SK-N-SH (cell line): ENCODE measurements around the gene IFNLR1. TPM values are rescaled to one million over a fixed set of nuclear protein-coding genes. Genes with fewer than 3 reads are reported as not detected.

ENCODE experiments used
- CTCF ChIA-PET: fragments of 300-600, 350-600 bp; formaldehyde crosslinking; extraction: SDS; loops from one replicate; lab custom pipeline; 2021; lab: Yijun Ruan, JAX
- POLR2A ChIA-PET: fragments of 350-600 bp; sonication (Branson Sonifier 250); formaldehyde crosslinking; extraction: SDS; loops from one replicate; lab custom pipeline; 2020; ENCODE audit warnings: antibody characterized with exemption, inconsistent platforms; lab: Yijun Ruan, JAX
- DNase-seq: peaks from one replicate; pipeline ENCODE4 v3.0.0; 2012
- H2AFZ ChIP-seq: fragments of 200-600 bp; sonication (generic); 2 replicates; pipeline ENCODE4 v1.8.1; 2016; ENCODE audit warnings: antibody characterized with exemption, mild to moderate bottlenecking, low read depth
- H3F3A ChIP-seq: fragments of 200-600 bp; sonication (generic); replicated peaks from 2 replicates; pipeline ENCODE3; 2016; ENCODE audit warnings: antibody characterized with exemption, mild to moderate bottlenecking; ENCODE audit not compliant: insufficient read depth
- H3K27ac ChIP-seq, 2 experiments: fragments of 200-500 bp in 1 of 2; fragments of 200-600 bp in 1 of 2; sonication (Bioruptor generic) in 1 of 2; sonication (generic), shearing (Covaris generic) in 1 of 2; 2 replicates each; pipeline versions ENCODE4 v1.5.1 to v1.6.1; 2014 to 2016; ENCODE audit warnings: low read depth in 2 of 2, inconsistent platforms in 1 of 2, low read length in 1 of 2, mild to moderate bottlenecking in 1 of 2, mixed read lengths in 1 of 2
- H3K27me3 ChIP-seq: fragments of 200-600 bp; sonication (generic), shearing (Covaris generic); 2 replicates; pipeline ENCODE4 v1.6.1; 2016; ENCODE audit warnings: mixed run types; ENCODE audit not compliant: insufficient read depth
- H3K36me3 ChIP-seq, 2 experiments: fragments of 200-500 bp in 1 of 2; fragments of 200-600 bp in 1 of 2; sonication (Bioruptor generic) in 1 of 2; sonication (generic) in 1 of 2; replicated peaks in 1 of 2; 2 replicates each; pipeline versions ENCODE3 to v1.5.1; 2014 to 2016; ENCODE audit warnings: low read length in 1 of 2, mild to moderate bottlenecking in 1 of 2; ENCODE audit not compliant: insufficient read depth in 2 of 2, control insufficient read depth in 1 of 2
- H3K4me1 ChIP-seq, 2 experiments: fragments of 200-500 bp in 1 of 2; fragments of 200-600 bp in 1 of 2; sonication (Bioruptor generic) in 1 of 2; sonication (generic), shearing (Covaris generic) in 1 of 2; 2 replicates each; pipeline versions ENCODE4 v1.5.1 to v1.6.1; 2014 to 2016; ENCODE audit warnings: low read depth in 1 of 2, low read length in 1 of 2, mixed run types in 1 of 2; ENCODE audit not compliant: insufficient read depth in 2 of 2, control insufficient read depth in 1 of 2
- H3K4me2 ChIP-seq: fragments of 200-600 bp; sonication (generic), shearing (Covaris generic); 2 replicates; pipeline ENCODE4 v1.6.1; 2017; ENCODE audit warnings: mixed run types
- H3K4me3 ChIP-seq, 2 experiments: fragments of 200-500 bp in 1 of 2; fragments of 200-600 bp in 1 of 2; sonication (Bioruptor generic) in 1 of 2; sonication (generic), shearing (Covaris generic) in 1 of 2; 2 replicates each; pipeline versions ENCODE4 v1.5.1 to v1.8.1; 2014 to 2016; ENCODE audit warnings: low read depth in 2 of 2, inconsistent platforms in 1 of 2, low read length in 1 of 2, mild to moderate bottlenecking in 1 of 2, mixed read lengths in 1 of 2, moderate library complexity in 1 of 2
- H3K79me2 ChIP-seq: fragments of 200-600 bp; sonication (generic); 2 replicates; pipeline ENCODE4 v1.8.1; 2017; ENCODE audit warnings: mild to moderate bottlenecking; ENCODE audit not compliant: insufficient read depth
- H3K9ac ChIP-seq: fragments of 200-600 bp; sonication (generic); 2 replicates; pipeline ENCODE4 v1.6.1; 2017; ENCODE audit warnings: mixed run types
- H3K9me2 ChIP-seq: fragments of 200-600 bp; sonication (generic); 2 replicates; pipeline ENCODE4 v1.6.1; 2017; ENCODE audit warnings: mixed run types
- H3K9me3 ChIP-seq: fragments of 200-600 bp; sonication (generic); 2 replicates; pipeline ENCODE4 v1.6.1; 2017; ENCODE audit warnings: mixed run types, mild to moderate bottlenecking, moderate library complexity
- H4K20me1 ChIP-seq: fragments of 200-600 bp; sonication (generic); 2 replicates; pipeline ENCODE4 v1.6.1; 2017; ENCODE audit warnings: mild to moderate bottlenecking, mixed run types; ENCODE audit not compliant: insufficient read depth
- CHD2 ChIP-seq: fragments of 150-350 bp; IDR thresholded peaks from 2 replicates; pipeline ENCODE4 v1.6.1; 2018; ENCODE audit warnings: low read length; ENCODE audit not compliant: partially characterized antibody
- ELF1 ChIP-seq: IDR thresholded peaks from 2 replicates; pipeline ENCODE4 v1.4.0; 2012
- EP300 ChIP-seq, 2 experiments: IDR thresholded peaks; 2 replicates each; pipeline versions ENCODE4 v1.4.0 to v1.6.1; 2012; ENCODE audit warnings: borderline replicate concordance in 1 of 2, low read depth in 1 of 2, low read length in 1 of 2
- EZH2phosphoT487 ChIP-seq: fragments of 200-600 bp; sonication (generic); IDR thresholded peaks from 2 replicates; pipeline ENCODE4 v1.6.1; 2017; ENCODE audit warnings: low read depth, mixed run types, mild to moderate bottlenecking, antibody characterized with exemption, moderate library complexity, borderline replicate concordance
- FOXJ3 ChIP-seq: sonication (generic); formaldehyde crosslinking; IDR thresholded peaks from 2 replicates; pipeline ENCODE4 v1.5.1; 2020; ENCODE audit warnings: mild to moderate bottlenecking, missing genetic modification reagents
- GABPA ChIP-seq: IDR thresholded peaks from 2 replicates; pipeline ENCODE4 v1.4.0; 2012; ENCODE audit warnings: low read depth, mild to moderate bottlenecking
- GATA2 ChIP-seq: sonication (generic); formaldehyde crosslinking; IDR thresholded peaks from 2 replicates; pipeline ENCODE4 v1.5.0; 2020; ENCODE audit warnings: mild to moderate bottlenecking, missing genetic modification reagents
- JUND ChIP-seq: IDR thresholded peaks from 2 replicates; pipeline ENCODE4 v1.4.0; 2012
- NRF1 ChIP-seq: IDR thresholded peaks from 2 replicates; pipeline ENCODE4 v1.6.1; 2012; ENCODE audit warnings: low read depth, mild to moderate bottlenecking, low read length
- RFX5 ChIP-seq: IDR thresholded peaks from 2 replicates; pipeline ENCODE4 v1.6.1; 2012; ENCODE audit warnings: mild to moderate bottlenecking, improper control_type of control experiment, low read length
- RXRA ChIP-seq: IDR thresholded peaks from 2 replicates; pipeline ENCODE4 v1.4.0; 2012; ENCODE audit warnings: low read depth, mild to moderate bottlenecking, borderline replicate concordance
- TCF12 ChIP-seq: IDR thresholded peaks from 2 replicates; pipeline ENCODE4 v1.4.0; 2012
- YY1 ChIP-seq: IDR thresholded peaks from 2 replicates; pipeline ENCODE4 v1.4.0; 2012; ENCODE audit warnings: low read depth, mild to moderate bottlenecking
- WGBS: methylation state at CpG from one replicate; pipeline ENCODE4 v1.1.6; 2017; ENCODE audit warnings: low lambda C conversion rate; 5-methylcytosine and 5-hydroxymethylcytosine counted together
- polyA plus RNA-seq, 3 experiments: library from polyadenylated mRNA; depleted of rRNA; stranded (reverse); fragments of >200 nt; gene quantifications; 2 replicates each; pipeline ENCODE4 v1.2.3, GENCODE V29; 2012
- TF ChIP-seq, protein P1 (sequence below): fragments of 200-600 bp; sonication (generic); IDR thresholded peaks from 2 replicates; pipeline ENCODE4 v1.6.1; 2017; ENCODE audit warnings: antibody characterized with exemption, mild to moderate bottlenecking, moderate library complexity

The IFNLR1 gene
- polyA plus RNA-seq, 1 of the 3 experiments (the other 2 are of a cell fraction), result 0.30 TPM

DNA sequence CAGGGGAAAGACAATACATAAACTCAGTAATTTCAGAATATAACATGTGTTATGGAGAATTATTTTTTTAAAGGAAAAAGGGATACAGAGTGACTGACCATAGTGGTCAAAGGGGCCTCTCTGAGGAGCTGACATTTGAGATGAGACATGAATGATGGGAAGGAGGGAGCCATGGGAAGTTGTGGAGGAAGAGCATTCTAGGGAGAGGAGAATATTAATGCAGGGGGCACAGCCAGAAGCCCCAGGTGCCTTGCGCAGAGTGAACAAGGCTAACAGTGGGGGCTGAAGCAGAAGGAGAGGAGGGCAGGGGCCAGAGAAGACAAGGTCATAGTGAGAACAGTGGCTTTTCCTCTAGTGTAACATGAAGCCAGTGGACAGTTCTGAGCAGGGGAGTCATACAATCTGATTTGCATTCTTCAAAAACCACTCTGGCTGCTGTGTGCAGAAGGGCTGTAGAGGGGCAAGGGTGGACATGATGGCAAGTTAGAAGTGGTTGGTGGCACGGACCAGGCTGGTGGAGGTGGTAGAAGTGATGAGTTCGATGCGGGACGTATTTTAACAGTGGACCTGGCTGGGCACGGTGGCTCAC lies 28.2 kb upstream of the IFNLR1 start:
- WGBS, result 94% methylated on average over 6 of the region's 6 CpGs
- Histone ChIP-seq H3K27ac (no peak overlapping the region), H4K20me1 (no peaks in the 10 kb centered on the region), H3K9me3 (no peaks in the 10 kb centered on the region), H3K9me2 (no peaks in the 10 kb centered on the region), H3K36me3 (no peaks in the 10 kb centered on the region), H2AFZ (no peak overlapping the region), H3K4me3 (no peak overlapping the region), H3K79me2 (no peaks in the 10 kb centered on the region), H3K4me1 (peaks cover 0 to 8% of the 10 kb centered on the region in 2 experiments; a peak in 1 of 4 replicates), H3F3A (peaks cover 14% of the 10 kb centered on the region), H3K27me3 (peaks cover 6% of the 10 kb centered on the region; the same call in 1 of the 2 replicates), H3K9ac (no peak overlapping the region), H3K4me2 (no peak overlapping the region)
- TF ChIP-seq EP300 (IDR thresholded peaks at IDR 0.05; ENCODE audit: borderline replicate concordance in 1 of 2, low read depth in 1 of 2, low read length in 1 of 2) (no peak), ELF1 (no peak), GATA2 (CRISPR knock-in tag) (no peak)
- no peak for DNase-seq
- CTCF ChIA-PET, result interaction anchor here (1.9 to 3.0 kb wide), 5 partner anchors 13 to 176 kb away, joined by 6 to 16 read pairs (median 7); no protein-coding TSS in a partner anchor
- POLR2A ChIA-PET, result no interaction called here

DNA sequence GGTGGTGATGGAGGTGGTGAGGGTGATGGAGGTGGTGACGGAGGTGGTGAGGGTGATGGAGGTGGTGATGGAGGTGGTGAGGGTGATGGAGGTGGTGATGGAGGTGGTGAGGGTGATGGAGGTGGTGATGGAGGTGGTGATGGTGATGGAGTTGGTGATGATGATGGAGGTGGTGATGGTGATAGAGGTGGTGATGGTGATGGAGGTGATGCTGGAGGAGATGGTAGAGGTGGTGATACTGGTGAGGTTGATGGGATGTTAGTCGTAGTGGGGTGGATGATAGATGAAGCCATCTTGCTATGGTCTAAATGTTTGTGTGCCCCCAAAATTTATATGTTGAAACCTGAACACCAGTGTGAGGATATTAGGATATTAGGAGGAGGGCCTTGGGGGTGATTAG lies 25.3 kb upstream of the IFNLR1 start:
- ChIA-PET CTCF (interaction anchor here (3.0 kb wide), 1 partner anchor 10 kb away, joined by 12 read pairs; no protein-coding TSS in a partner anchor), POLR2A (no interaction called here)
- H3K36me3 ChIP-seq, result no peaks in the 10 kb centered on the region
- no peaks in the 10 kb centered on the region for H3K9me2 ChIP-seq
- peaks cover 0 to 8% of the 10 kb centered on the region in 2 experiments; a peak in 1 of 4 replicates for H3K4me1 ChIP-seq
- no peak overlapping the region for H3K27ac ChIP-seq
- no peaks in the 10 kb centered on the region for H3K79me2 ChIP-seq
- TF ChIP-seq RFX5 (no peak), CHD2 (no peak), EZH2phosphoT487 (no peak), GABPA (no peak), FOXJ3 (CRISPR knock-in tag) (no peak)
- no peak for DNase-seq
- no peak overlapping the region for H3K4me2 ChIP-seq
- H3K4me3 ChIP-seq, result no peak overlapping the region
- peaks cover 6% of the 10 kb centered on the region; the same call in 1 of the 2 replicates for H3K27me3 ChIP-seq
- 55% methylated on average over 2 of the region's 2 CpGs for WGBS
- no peaks in the 10 kb centered on the region for H3K9me3 ChIP-seq
- no peak overlapping the region for H3K9ac ChIP-seq
- H3F3A ChIP-seq, result peaks cover 14% of the 10 kb centered on the region
- H4K20me1 ChIP-seq, result no peaks in the 10 kb centered on the region
- no peak overlapping the region for H2AFZ ChIP-seq

DNA sequence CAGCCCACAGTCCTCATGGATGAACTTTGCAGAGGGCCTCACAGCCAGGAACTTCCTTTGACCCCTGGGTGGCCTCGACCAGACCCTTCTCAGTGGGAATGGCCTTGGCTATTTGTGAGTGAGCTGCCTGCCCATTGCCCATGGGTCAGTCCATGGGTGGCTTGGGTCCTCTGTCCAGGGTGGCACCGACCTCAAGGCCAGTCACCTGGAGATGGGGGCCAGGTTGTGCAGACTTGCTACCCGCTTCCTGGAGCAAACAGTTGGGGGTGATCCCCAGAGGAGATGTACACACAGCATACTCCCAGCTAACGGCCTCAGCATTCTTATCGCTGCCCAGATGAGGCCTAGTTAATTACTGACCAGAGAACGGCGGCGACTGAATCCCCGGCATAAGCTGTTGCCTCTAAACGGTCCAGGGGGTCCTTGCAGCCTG lies 23.1 kb upstream of the IFNLR1 start:
- Histone ChIP-seq H3K4me3 (no peak overlapping the region), H3K79me2 (no peaks in the 10 kb centered on the region), H3K9me3 (no peaks in the 10 kb centered on the region), H3K4me2 (no peak overlapping the region), H2AFZ (no peak overlapping the region), H3K27me3 (peaks cover 6% of the 10 kb centered on the region; the same call in 1 of the 2 replicates), H3K4me1 (no peaks in the 10 kb centered on the region; a peak in 1 of 4 replicates), H3K9me2 (no peaks in the 10 kb centered on the region), H3K27ac (no peak overlapping the region), H3K9ac (no peak overlapping the region), H3F3A (peaks cover 14% of the 10 kb centered on the region), H3K36me3 (no peaks in the 10 kb centered on the region), H4K20me1 (no peaks in the 10 kb centered on the region)
- no peak for DNase-seq
- TF ChIP-seq NRF1, result no peak
- TF ChIP-seq JUND, result no peak
- TF ChIP-seq RXRA, result no peak
- no peak for TF ChIP-seq TCF12
- no peak for TF ChIP-seq YY1
- TF ChIP-seq, protein P1, sequence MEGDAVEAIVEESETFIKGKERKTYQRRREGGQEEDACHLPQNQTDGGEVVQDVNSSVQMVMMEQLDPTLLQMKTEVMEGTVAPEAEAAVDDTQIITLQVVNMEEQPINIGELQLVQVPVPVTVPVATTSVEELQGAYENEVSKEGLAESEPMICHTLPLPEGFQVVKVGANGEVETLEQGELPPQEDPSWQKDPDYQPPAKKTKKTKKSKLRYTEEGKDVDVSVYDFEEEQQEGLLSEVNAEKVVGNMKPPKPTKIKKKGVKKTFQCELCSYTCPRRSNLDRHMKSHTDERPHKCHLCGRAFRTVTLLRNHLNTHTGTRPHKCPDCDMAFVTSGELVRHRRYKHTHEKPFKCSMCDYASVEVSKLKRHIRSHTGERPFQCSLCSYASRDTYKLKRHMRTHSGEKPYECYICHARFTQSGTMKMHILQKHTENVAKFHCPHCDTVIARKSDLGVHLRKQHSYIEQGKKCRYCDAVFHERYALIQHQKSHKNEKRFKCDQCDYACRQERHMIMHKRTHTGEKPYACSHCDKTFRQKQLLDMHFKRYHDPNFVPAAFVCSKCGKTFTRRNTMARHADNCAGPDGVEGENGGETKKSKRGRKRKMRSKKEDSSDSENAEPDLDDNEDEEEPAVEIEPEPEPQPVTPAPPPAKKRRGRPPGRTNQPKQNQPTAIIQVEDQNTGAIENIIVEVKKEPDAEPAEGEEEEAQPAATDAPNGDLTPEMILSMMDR, result no peak
- ChIA-PET CTCF (interaction anchor here (0.7 to 9.0 kb wide), 6 partner anchors 9 to 182 kb away, joined by 3 to 135 read pairs (median 4); no protein-coding TSS in a partner anchor), POLR2A (no interaction called here)
- WGBS, result 83% methylated on average over 6 of the region's 10 CpGs
